IPS-20b (cell line): ENCODE measurements around the gene SNX30.

Experiments
- H3K27ac ChIP-seq: one replicate; pipeline ENCODE4 v1.5.1; 2013; ENCODE audit warnings: low read length
- H3K27me3 ChIP-seq: 2 replicates; pipeline ENCODE4 v1.6.1; 2013; ENCODE audit warnings: mild to moderate bottlenecking, low read length, inconsistent platforms; ENCODE audit not compliant: insufficient read depth
- H3K36me3 ChIP-seq: 2 replicates; pipeline ENCODE4 v1.6.1; 2013; ENCODE audit warnings: low read depth, mild to moderate bottlenecking, inconsistent platforms, low read length, moderate library complexity; ENCODE audit not compliant: insufficient read depth
- H3K4me1 ChIP-seq: 2 replicates; pipeline ENCODE4 v1.6.1; 2013; ENCODE audit warnings: mild to moderate bottlenecking, control low read depth, inconsistent platforms, low read length, moderate library complexity; ENCODE audit not compliant: insufficient read depth
- H3K4me3 ChIP-seq: 2 replicates; pipeline ENCODE4 v1.5.1; 2013; ENCODE audit warnings: mild to moderate bottlenecking, low read length, inconsistent platforms
- H3K9ac ChIP-seq: 2 replicates; pipeline ENCODE4 v1.6.1; 2013; ENCODE audit warnings: low read depth, mild to moderate bottlenecking, inconsistent platforms, low read length, moderate library complexity
- H3K9me3 ChIP-seq: 2 replicates; pipeline ENCODE4 v1.6.1; 2013; ENCODE audit warnings: mild to moderate bottlenecking, low read depth, low read length, inconsistent platforms; ENCODE audit not compliant: insufficient read depth

Gene SNX30

DNA sequence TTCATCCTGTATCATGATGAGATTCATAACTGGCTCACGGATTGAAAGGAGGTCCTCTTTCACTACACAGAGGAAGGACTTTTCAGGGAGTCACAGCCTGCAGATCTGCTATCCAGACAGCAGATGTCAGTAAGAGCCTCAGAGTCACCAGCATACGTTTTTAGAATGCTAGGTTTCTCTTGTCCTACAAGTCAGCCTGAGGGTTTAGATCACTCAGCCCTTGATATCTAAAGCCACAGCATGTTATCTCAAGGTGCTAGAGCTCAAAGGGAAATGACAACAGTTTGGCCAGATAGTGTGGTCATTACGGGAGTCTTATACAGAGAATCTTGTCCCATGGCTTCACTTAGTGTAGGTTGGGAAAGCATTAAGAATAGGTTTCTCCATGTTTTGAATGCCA, 171.0 kb downstream of the SNX30 start:
- no peak overlapping the region for H3K4me3 ChIP-seq

More for the DNA sequence above, 171.0 kb downstream of the SNX30 start:
- Histone ChIP-seq H3K9me3 (no peaks in the 10 kb centered on the region), H3K36me3 (no peaks in the 10 kb centered on the region), H3K27me3 (peaks cover 30% of the 10 kb centered on the region), H3K4me1 (no peaks in the 10 kb centered on the region), H3K27ac (no peak overlapping the region), H3K9ac (no peak overlapping the region)
